Osteoblast (primary cell): ENCODE data around the gene ADGRV1. TPM values are rescaled to one million over a fixed set of nuclear protein-coding genes. Genes with fewer than 3 reads are reported as not detected.

Source experiments
- DNase-seq: peaks from one replicate; pipeline ENCODE4 v3.0.0; 2011; ENCODE audit warnings: low spot score, mixed read lengths; ENCODE audit not compliant: insufficient read length; ENCODE audit errors: missing footprints
- H2AFZ ChIP-seq: 2 replicates; pipeline ENCODE4 v1.6.0; 2011; ENCODE audit warnings: mild to moderate bottlenecking, low read length
- H3K27ac ChIP-seq: 2 replicates; pipeline ENCODE4 v1.5.1; 2011; ENCODE audit warnings: mild to moderate bottlenecking, low read depth, low read length, moderate library complexity
- H3K27me3 ChIP-seq: 2 replicates; pipeline ENCODE4 v1.6.0; 2012; ENCODE audit warnings: mild to moderate bottlenecking, control low read depth, inconsistent platforms, low read length, moderate library complexity; ENCODE audit not compliant: insufficient read depth
- H3K36me3 ChIP-seq: 2 replicates; pipeline ENCODE4 v1.5.1; 2011; ENCODE audit warnings: mild to moderate bottlenecking, low read length, control low read depth, moderate library complexity; ENCODE audit not compliant: insufficient read depth
- H3K4me1 ChIP-seq: 2 replicates; pipeline ENCODE4 v1.5.1; 2011; ENCODE audit warnings: mild to moderate bottlenecking, low read length, control low read depth, moderate library complexity; ENCODE audit not compliant: insufficient read depth
- H3K4me2 ChIP-seq: 2 replicates; pipeline ENCODE4 v1.6.0; 2011; ENCODE audit warnings: mild to moderate bottlenecking, low read length; ENCODE audit not compliant: insufficient read depth
- H3K4me3 ChIP-seq: fragments of 200-600 bp; sonication (generic); 3 replicates; pipeline ENCODE4 v1.5.1; 2012; ENCODE audit warnings: mild to moderate bottlenecking, low read length, inconsistent platforms; ENCODE audit not compliant: insufficient read depth
- H3K79me2 ChIP-seq: 2 replicates; pipeline ENCODE4 v1.6.0; 2012; ENCODE audit warnings: mild to moderate bottlenecking, low read length, control low read depth, inconsistent platforms; ENCODE audit not compliant: insufficient read depth
- H3K9me3 ChIP-seq: 2 replicates; pipeline ENCODE4 v1.5.1; 2011; ENCODE audit warnings: low read depth, low read length, control low read depth
- H4K20me1 ChIP-seq: 2 replicates; pipeline ENCODE4 v1.6.0; 2012; ENCODE audit warnings: mild to moderate bottlenecking, low read length, control low read depth; ENCODE audit not compliant: insufficient read depth
- CTCF ChIP-seq: IDR thresholded peaks from 2 replicates; pipeline ENCODE4 v1.5.1; 2011; ENCODE audit warnings: mild to moderate bottlenecking, low read depth, low read length, moderate library complexity; ENCODE audit errors: extremely low read depth
- total RNA-seq: library from RNA; depleted of rRNA; stranded (reverse); fragments of >200 nt; gene quantifications from 2 replicates; pipeline ENCODE4 v1.2.3, GENCODE V29; 2012

ADGRV1 gene
- total RNA-seq, 1 donor, result under 0.01 TPM

DNA sequence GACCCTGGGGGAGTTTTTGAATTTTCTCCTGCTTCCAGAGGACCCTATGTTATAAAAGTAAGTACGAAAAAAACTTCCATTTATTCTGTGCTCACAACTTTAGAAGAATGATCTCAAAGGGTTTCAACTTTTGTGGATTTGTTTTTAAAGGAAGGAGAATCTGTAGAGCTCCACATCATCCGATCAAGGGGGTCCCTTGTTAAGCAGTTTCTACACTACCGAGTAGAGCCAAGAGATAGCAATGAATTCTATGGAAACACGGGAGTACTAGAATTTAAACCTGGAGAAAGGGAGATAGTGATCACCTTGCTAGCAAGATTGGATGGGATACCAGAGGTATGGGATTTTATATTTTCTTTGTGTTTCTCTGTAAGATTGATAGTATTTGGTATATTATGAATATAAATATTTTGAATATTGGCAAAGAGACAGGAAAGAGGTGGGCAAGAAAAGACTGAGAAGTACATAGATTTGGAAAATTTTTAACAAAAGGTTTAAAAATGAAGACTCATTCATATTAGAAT, 84.2 kb downstream of the ADGRV1 start:
- Histone ChIP-seq H4K20me1 (no peaks in the 10 kb centered on the region), H3K4me3 (no peak overlapping the region), H3K9me3 (no peaks in the 10 kb centered on the region), H3K4me1 (no peaks in the 10 kb centered on the region), H3K27ac (no peak overlapping the region), H3K36me3 (no peaks in the 10 kb centered on the region), H3K27me3 (no peaks in the 10 kb centered on the region), H3K4me2 (no peak overlapping the region), H3K79me2 (no peaks in the 10 kb centered on the region), H2AFZ (no peak overlapping the region)
- no peak for TF ChIP-seq CTCF
- DNase-seq, result no peak

GRCh38 chr5:90644132-90644531, 85.5 kb downstream of the ADGRV1 start:
- no peak overlapping the region for H3K4me3 ChIP-seq
- H3K9me3 ChIP-seq, result no peaks in the 10 kb centered on the region
- H2AFZ ChIP-seq, result no peak overlapping the region
- no peaks in the 10 kb centered on the region for H4K20me1 ChIP-seq
- no peaks in the 10 kb centered on the region for H3K79me2 ChIP-seq
- no peaks in the 10 kb centered on the region for H3K36me3 ChIP-seq
- H3K4me2 ChIP-seq, result no peak overlapping the region
- no peak for TF ChIP-seq CTCF
- no peak for DNase-seq
- H3K27ac ChIP-seq, result no peak overlapping the region
- no peaks in the 10 kb centered on the region for H3K4me1 ChIP-seq
- H3K27me3 ChIP-seq, result no peaks in the 10 kb centered on the region

DNA sequence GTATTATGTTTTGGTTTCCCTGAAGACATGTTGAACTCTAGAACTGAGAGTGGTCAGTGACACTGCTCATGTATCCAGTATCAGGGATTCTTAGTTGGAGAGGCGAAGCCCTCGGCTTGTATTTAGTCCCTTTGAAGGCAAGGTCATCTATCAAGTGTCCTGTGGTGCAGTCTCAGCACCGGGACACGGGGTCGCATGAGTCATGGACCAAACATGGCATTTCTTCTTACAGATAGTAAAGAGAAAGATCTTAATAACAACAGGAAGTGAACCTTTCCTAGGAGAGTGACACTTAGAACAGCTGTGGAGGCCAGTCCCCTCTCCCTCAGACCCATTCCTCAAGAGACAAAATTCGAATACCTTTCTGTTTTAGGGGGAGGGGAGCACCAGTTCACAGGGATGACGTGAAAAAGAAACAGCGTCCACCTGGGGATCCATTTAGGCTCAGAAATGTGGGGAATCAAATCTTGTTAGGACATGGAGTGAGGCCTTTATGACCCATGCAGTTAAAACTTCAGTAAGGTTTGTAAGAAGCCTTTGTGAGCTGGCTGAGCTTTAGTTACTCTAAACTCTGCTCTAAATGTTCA, 86.5 kb downstream of the ADGRV1 start:
- no peak for DNase-seq
- no peaks in the 10 kb centered on the region for H3K27me3 ChIP-seq
- no peaks in the 10 kb centered on the region for H4K20me1 ChIP-seq
- H3K4me3 ChIP-seq, result no peak overlapping the region
- no peak overlapping the region for H2AFZ ChIP-seq
- H3K27ac ChIP-seq, result no peak overlapping the region
- no peaks in the 10 kb centered on the region for H3K79me2 ChIP-seq
- H3K36me3 ChIP-seq, result no peaks in the 10 kb centered on the region
- no peak for TF ChIP-seq CTCF
- no peaks in the 10 kb centered on the region for H3K9me3 ChIP-seq
- no peaks in the 10 kb centered on the region for H3K4me1 ChIP-seq
- H3K4me2 ChIP-seq, result no peak overlapping the region

DNA sequence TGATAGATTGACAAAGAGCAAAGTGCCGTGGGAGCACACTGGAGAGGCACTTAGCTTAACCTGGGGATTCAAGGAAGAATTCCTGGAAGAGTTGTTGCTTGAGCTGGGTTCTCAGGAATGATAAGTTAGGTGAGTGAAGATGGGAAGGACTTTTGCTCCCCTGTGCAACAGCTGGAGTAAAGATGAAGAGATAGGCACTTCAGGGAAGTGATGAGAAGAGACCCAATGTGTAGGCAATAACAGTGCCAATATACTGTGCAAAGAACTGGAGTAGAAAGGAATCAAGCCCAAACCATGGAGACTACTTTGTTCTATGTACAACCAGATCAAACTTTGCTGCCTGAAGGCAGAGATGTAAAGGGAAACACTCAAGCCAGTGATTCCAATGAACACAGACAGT, 92.2 kb downstream of the ADGRV1 start:
- H2AFZ ChIP-seq, result no peak overlapping the region
- no peak overlapping the region for H3K4me2 ChIP-seq
- no peaks in the 10 kb centered on the region for H4K20me1 ChIP-seq
- no peaks in the 10 kb centered on the region for H3K27me3 ChIP-seq
- no peak overlapping the region for H3K27ac ChIP-seq
- H3K4me1 ChIP-seq, result no peaks in the 10 kb centered on the region
- no peaks in the 10 kb centered on the region for H3K79me2 ChIP-seq
- no peak overlapping the region for H3K4me3 ChIP-seq
- no peak for DNase-seq
- TF ChIP-seq CTCF, result no peak
- H3K9me3 ChIP-seq, result no peaks in the 10 kb centered on the region
- no peaks in the 10 kb centered on the region for H3K36me3 ChIP-seq
